Measurements from ENCODE around the gene ZCCHC24.

GRCh38 chr10:79380946-79381721, 64.3 kb downstream of the ZCCHC24 start:
- TF ChIP-seq CTCF (IDR thresholded peaks at IDR 0.05) (no peak), POLR2A (IDR thresholded peaks at IDR 0.05) (no peak)

Data from testis (tissue), 2 donors.